Uterus (tissue), 4 donors: ENCODE results near the gene FAXC. TPM values are rescaled to one million over a fixed set of nuclear protein-coding genes. Genes with fewer than 3 reads are reported as not detected.

Experiments used
- DNase-seq, 2 donors: peaks; one replicate each; pipeline ENCODE4 v3.0.0-alpha.2; 2019 to 2020
- H3K27ac ChIP-seq, 2 donors: fragments of 200-600 bp; sonication (generic); 1 replicate in 1 of 2; 2 replicates in 1 of 2; pipeline ENCODE4 v1.5.1; 2016 to 2018
- H3K27me3 ChIP-seq, 2 donors: fragments of 200-600 bp; sonication (generic); one replicate each; pipeline ENCODE4 v1.5.1; 2018 to 2019; ENCODE audit warnings: control low read depth in 1 of 2
- H3K36me3 ChIP-seq, 2 donors: fragments of 200-600 bp; sonication (generic); one replicate each; pipeline ENCODE4 v1.5.1; 2019; ENCODE audit warnings: control low read depth in 1 of 2
- H3K4me1 ChIP-seq, 2 donors: fragments of 200-600 bp; sonication (generic); one replicate each; pipeline ENCODE4 v1.5.1; 2018 to 2019; ENCODE audit warnings: control low read depth in 1 of 2
- H3K4me3 ChIP-seq, 2 donors: fragments of 200-600 bp; sonication (generic); 1 replicate in 1 of 2; 2 replicates in 1 of 2; pipeline ENCODE4 v1.5.1; 2018 to 2019; ENCODE audit warnings: mild to moderate bottlenecking in 1 of 2
- H3K9me3 ChIP-seq, 2 donors: fragments of 200-600 bp; sonication (generic); one replicate each; pipeline ENCODE4 v1.5.1; 2019; ENCODE audit warnings: control low read depth in 1 of 2
- POLR2A ChIP-seq, 2 donors: fragments of 450-650 bp; IDR thresholded peaks; one replicate each; pipeline ENCODE4 v1.6.1; 2016; ENCODE audit warnings: antibody characterized with exemption in 2 of 2, mild to moderate bottlenecking in 1 of 2, moderate library complexity in 1 of 2
- intact Hi-C: fragments of 100-400 bp; cut with DNase I; formaldehyde crosslinking; loops from one replicate; pipeline ENCODE4 v1.15.1; 2023; ENCODE audit warnings: low total_unique reads
- total RNA-seq, 4 donors: library from RNA; depleted of rRNA in 3 of 4; stranded (reverse); fragments of >200 nt in 3 of 4; gene quantifications; one replicate each; pipeline versions ENCODE4 v1.1.0 to v1.2.4, GENCODE V29; 2014 to 2023
- TF ChIP-seq, protein P1 (sequence below), 4 experiments: fragments of 200-600 bp in 2 of 4; fragments of 450-650 bp in 2 of 4; sonication (generic) in 2 of 4; IDR thresholded peaks; one replicate each; pipeline ENCODE4 v1.5.1; 2016 to 2019; ENCODE audit warnings: antibody characterized with exemption in 4 of 4, mild to moderate bottlenecking in 2 of 4, moderate library complexity in 1 of 4
- donor health status: DM: yes; HTN: yes; CAD: no.

The FAXC gene
- total RNA-seq, 4 donors from 2014 or later, result 2.8 to 11.3 (median 8.9) TPM

DNA sequence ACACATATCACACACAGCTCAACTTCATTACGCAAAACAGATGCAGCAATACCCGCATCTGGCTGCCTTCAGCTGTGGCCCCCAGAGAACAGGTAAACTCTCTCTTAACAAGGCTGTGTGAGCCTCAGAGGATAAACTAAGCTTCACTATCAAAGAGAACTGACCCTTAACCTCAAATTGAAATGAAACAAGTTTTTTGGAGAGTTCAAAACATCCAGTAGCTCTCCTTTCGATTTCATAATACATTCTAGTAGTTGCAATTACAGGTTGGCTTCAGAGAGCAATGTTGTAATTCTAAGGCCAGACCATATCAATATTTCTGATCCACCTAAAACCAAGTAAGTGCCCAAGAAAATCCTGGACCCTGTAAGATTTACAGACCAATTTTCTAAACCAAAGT, 113.5 kb downstream of the FAXC start:
- intact Hi-C loops, result no loop called here
- Histone ChIP-seq H3K27ac (no peak overlapping the region), H3K27me3 (no peaks in the 10 kb centered on the region), H3K9me3 (no peaks in the 10 kb centered on the region), H3K4me1 (no peaks in the 10 kb centered on the region), H3K4me3 (no peak overlapping the region), H3K36me3 (no peaks in the 10 kb centered on the region)
- TF ChIP-seq, protein P1, sequence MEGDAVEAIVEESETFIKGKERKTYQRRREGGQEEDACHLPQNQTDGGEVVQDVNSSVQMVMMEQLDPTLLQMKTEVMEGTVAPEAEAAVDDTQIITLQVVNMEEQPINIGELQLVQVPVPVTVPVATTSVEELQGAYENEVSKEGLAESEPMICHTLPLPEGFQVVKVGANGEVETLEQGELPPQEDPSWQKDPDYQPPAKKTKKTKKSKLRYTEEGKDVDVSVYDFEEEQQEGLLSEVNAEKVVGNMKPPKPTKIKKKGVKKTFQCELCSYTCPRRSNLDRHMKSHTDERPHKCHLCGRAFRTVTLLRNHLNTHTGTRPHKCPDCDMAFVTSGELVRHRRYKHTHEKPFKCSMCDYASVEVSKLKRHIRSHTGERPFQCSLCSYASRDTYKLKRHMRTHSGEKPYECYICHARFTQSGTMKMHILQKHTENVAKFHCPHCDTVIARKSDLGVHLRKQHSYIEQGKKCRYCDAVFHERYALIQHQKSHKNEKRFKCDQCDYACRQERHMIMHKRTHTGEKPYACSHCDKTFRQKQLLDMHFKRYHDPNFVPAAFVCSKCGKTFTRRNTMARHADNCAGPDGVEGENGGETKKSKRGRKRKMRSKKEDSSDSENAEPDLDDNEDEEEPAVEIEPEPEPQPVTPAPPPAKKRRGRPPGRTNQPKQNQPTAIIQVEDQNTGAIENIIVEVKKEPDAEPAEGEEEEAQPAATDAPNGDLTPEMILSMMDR (IDR thresholded peaks at IDR 0.05), result no peak
- no peak for TF ChIP-seq POLR2A (IDR thresholded peaks at IDR 0.05)
- DNase-seq, result no peak

DNA sequence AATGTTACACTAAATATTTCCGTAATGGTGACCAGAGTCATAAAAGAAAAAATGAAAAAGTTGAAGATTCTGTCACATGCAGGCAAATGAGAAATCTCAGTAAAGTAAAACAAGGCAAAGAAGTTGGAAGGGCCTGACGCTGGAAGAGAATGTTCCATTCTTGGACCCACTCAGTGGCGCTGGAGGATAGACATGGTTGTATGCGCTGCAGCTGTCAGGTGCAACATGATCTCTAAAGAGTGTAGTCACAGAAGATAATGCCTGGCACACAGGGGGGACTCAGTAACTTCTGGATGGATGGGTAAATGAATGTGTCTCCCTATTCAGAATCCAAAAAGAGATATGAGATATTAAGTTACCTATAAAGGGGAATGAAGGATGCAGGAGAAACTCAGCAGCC, 116.3 kb downstream of the FAXC start:
- no peaks in the 10 kb centered on the region for H3K9me3 ChIP-seq
- no peaks in the 10 kb centered on the region for H3K4me1 ChIP-seq
- intact Hi-C loops, result no loop called here
- H3K27me3 ChIP-seq, result no peaks in the 10 kb centered on the region
- DNase-seq, result no peak
- H3K36me3 ChIP-seq, result no peaks in the 10 kb centered on the region
- H3K4me3 ChIP-seq, result no peak overlapping the region
- TF ChIP-seq, protein P1 (IDR thresholded peaks at IDR 0.05), result no peak
- TF ChIP-seq POLR2A (IDR thresholded peaks at IDR 0.05), result no peak
- no peak overlapping the region for H3K27ac ChIP-seq

DNA sequence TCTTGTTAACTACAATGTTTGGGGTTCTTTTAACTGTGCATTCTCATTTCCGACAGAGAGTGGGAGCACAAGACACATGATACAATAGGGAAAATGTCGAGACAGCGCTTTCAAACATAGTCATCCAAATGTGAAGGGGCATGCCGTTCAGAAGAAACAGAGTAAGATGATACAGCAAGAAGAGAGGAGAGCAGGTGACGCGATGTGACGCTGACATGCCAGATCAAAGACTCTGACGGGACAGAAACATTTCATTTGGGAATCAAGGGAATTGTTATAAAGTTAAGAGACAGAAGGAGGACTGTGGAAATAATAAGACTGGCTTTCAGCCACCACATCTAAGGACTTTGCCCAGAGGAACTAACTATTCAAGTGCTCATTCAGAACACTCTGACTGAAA, 117.4 kb downstream of the FAXC start:
- no peaks in the 10 kb centered on the region for H3K4me1 ChIP-seq
- no peak for TF ChIP-seq POLR2A (IDR thresholded peaks at IDR 0.05)
- TF ChIP-seq, protein P1 (IDR thresholded peaks at IDR 0.05), result no peak
- H3K27me3 ChIP-seq, result no peaks in the 10 kb centered on the region
- H3K36me3 ChIP-seq, result no peaks in the 10 kb centered on the region
- intact Hi-C loops, result no loop called here
- no peak for DNase-seq
- no peaks in the 10 kb centered on the region for H3K9me3 ChIP-seq
- H3K27ac ChIP-seq, result no peak overlapping the region
- H3K4me3 ChIP-seq, result no peak overlapping the region

DNA sequence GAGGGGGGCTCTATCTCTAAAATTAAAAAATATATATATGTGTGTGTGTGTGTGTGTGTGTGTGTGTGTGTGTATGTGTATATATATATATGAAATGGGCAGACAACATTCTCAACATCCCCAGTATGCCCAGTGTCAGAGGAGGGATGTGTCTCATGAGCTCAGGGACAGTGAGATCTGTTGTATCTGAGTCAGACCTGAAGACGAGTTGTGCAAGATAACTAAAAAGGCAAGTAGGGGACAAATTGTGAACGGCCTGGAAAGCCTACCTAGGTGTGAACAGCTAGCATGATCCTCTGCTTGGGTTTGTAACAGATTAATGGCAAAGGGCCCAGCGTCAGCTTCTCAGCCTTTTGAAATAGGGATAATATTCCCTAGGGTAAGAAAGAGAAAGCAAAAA, 124.3 kb downstream of the FAXC start:
- no peaks in the 10 kb centered on the region for H3K9me3 ChIP-seq
- H3K27ac ChIP-seq, result no peak overlapping the region
- DNase-seq, result no peak
- intact Hi-C loops, result no loop called here
- H3K4me1 ChIP-seq, result no peaks in the 10 kb centered on the region
- H3K27me3 ChIP-seq, result no peaks in the 10 kb centered on the region
- TF ChIP-seq POLR2A (IDR thresholded peaks at IDR 0.05), result no peak
- TF ChIP-seq, protein P1 (IDR thresholded peaks at IDR 0.05), result no peak
- no peak overlapping the region for H3K4me3 ChIP-seq
- H3K36me3 ChIP-seq, result no peaks in the 10 kb centered on the region

Other genes starting within 250 kb of the FAXC start
- gene COQ3, start 44.5 kb upstream of the FAXC start, total RNA-seq, result 10 to 100 TPM in 1 of 4 donors, 1 to 10 TPM in 2, under 1 TPM in 1; 0.77 to 31.8 (median 6.2) TPM
- gene PNISR, start 75.6 kb upstream of the FAXC start, total RNA-seq, result 100 to 1,000 TPM; 107 to 265 (median 153) TPM
- gene USP45, start 165.7 kb upstream of the FAXC start, total RNA-seq, result 10 to 100 TPM; 27.1 to 46.2 (median 29.5) TPM
- 10 to 100 TPM; 48.4 to 97.0 (median 54.8) TPM for gene CCNC, start 219.0 kb upstream of the FAXC start, total RNA-seq